Loucy (cell line): ENCODE results near the gene CROCC2.

Source experiments
- H2AFZ ChIP-seq: fragments of 200-600 bp; sonication (generic); 2 replicates; pipeline ENCODE4 v1.6.0; 2016; ENCODE audit warnings: antibody characterized with exemption, mild to moderate bottlenecking, low read length, moderate library complexity
- H3F3A ChIP-seq: fragments of 200-600 bp; 2 replicates; pipeline ENCODE4 v1.6.0; 2016; ENCODE audit warnings: antibody characterized with exemption, low read depth, mild to moderate bottlenecking
- H3K27me3 ChIP-seq: fragments of 200-600 bp; sonication (generic); 2 replicates; pipeline ENCODE4 v1.6.1; 2014; ENCODE audit warnings: low read length, mild to moderate bottlenecking; ENCODE audit not compliant: insufficient read depth, poor library complexity, severe bottlenecking
- H3K36me3 ChIP-seq: fragments of 200-600 bp; sonication (generic); 2 replicates; pipeline ENCODE4 v1.6.1; 2016; ENCODE audit warnings: low read length; ENCODE audit not compliant: insufficient read depth
- H3K4me1 ChIP-seq: fragments of 200-600 bp; sonication (generic); 2 replicates; pipeline ENCODE4 v1.5.1; 2014; ENCODE audit warnings: low read length, mild to moderate bottlenecking; ENCODE audit not compliant: insufficient read depth, poor library complexity, severe bottlenecking
- H3K4me2 ChIP-seq: fragments of 200-600 bp; sonication (generic); 2 replicates; pipeline ENCODE4 v1.6.0; 2014; ENCODE audit warnings: antibody characterized with exemption, low read length, low read depth, mild to moderate bottlenecking; ENCODE audit not compliant: poor library complexity, severe bottlenecking
- H3K4me3 ChIP-seq: fragments of 200-600 bp; sonication (generic); 2 replicates; pipeline ENCODE4 v1.5.1; 2014; ENCODE audit warnings: low read length, mild to moderate bottlenecking, mixed read lengths; ENCODE audit not compliant: poor library complexity, severe bottlenecking
- H3K79me2 ChIP-seq: fragments of 200-600 bp; sonication (generic); 2 replicates; pipeline ENCODE4 v1.6.1; 2014; ENCODE audit warnings: low read length; ENCODE audit not compliant: insufficient read depth
- H3K9ac ChIP-seq: fragments of 200-600 bp; sonication (generic); 2 replicates; pipeline ENCODE4 v1.6.0; 2014; ENCODE audit warnings: mild to moderate bottlenecking, low read depth, low read length, moderate library complexity; ENCODE audit not compliant: poor library complexity, severe bottlenecking
- H3K9me2 ChIP-seq: fragments of 200-600 bp; sonication (generic); replicated peaks from 2 replicates; pipeline ENCODE4 v1.6.1; 2016; ENCODE audit warnings: low read depth, low read length, mixed read lengths
- H3K9me3 ChIP-seq: fragments of 200-600 bp; sonication (generic); 2 replicates; pipeline ENCODE4 v1.6.1; 2014; ENCODE audit warnings: mild to moderate bottlenecking, antibody characterized with exemption, low read length, low read depth; ENCODE audit not compliant: insufficient read depth
- H4K20me1 ChIP-seq: fragments of 200-600 bp; sonication (generic); 2 replicates; pipeline ENCODE4 v1.6.0; 2014; ENCODE audit warnings: antibody characterized with exemption, low read length, mild to moderate bottlenecking; ENCODE audit not compliant: insufficient read depth, poor library complexity, severe bottlenecking
- EZH2phosphoT487 ChIP-seq: fragments of 200-600 bp; IDR thresholded peaks from 2 replicates; pipeline ENCODE4 v1.6.1; 2018; ENCODE audit warnings: antibody characterized with exemption, mild to moderate bottlenecking, moderate library complexity, borderline replicate concordance
- TF ChIP-seq, protein P1 (sequence below): fragments of 200-600 bp; sonication (generic); conservative IDR thresholded peaks from 2 replicates; pipeline ENCODE4 v1.5.1; 2014; ENCODE audit warnings: mild to moderate bottlenecking, antibody characterized with exemption, low read length

CROCC2 gene

DNA sequence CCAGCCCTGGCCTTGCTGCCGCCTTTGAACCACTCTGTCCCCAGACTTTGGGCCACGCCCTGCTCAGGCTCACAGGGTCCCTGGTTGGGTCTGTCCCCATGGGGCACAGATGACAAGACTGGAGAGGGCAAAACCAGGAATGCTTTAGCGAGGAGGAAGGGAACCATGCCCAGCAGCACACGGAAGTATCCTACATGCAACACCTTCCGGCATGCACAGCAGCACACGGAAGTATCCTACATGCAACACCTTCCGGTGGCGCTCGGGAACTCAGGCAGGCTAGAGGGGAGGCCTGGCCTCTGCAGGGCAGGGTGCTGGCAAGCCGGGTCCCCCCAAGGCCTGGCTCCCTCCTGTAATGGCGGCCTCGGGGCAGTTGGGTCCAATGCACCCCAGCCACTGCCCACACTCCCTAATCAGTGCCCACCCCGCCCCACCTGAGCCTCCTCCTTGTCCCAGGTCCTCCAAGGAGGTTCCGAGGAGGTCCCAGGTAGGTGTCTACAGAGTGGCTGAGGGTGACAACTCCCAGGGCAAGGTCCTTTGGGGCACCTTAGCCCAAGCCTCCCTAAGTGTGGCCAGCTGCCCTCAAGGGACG lies 58.7 kb downstream of the CROCC2 start:
- peaks cover 2% of the 10 kb centered on the region; the same call in 1 of the 2 replicates for H3K9me3 ChIP-seq
- no peaks in the 10 kb centered on the region for H3K4me1 ChIP-seq
- H3K9ac ChIP-seq: no peak overlapping the region
- no peaks in the 10 kb centered on the region for H3K27me3 ChIP-seq
- no peak overlapping the region for H3K4me2 ChIP-seq
- H3K79me2 ChIP-seq: no peaks in the 10 kb centered on the region
- H3F3A ChIP-seq: no peaks in the 10 kb centered on the region
- no peak overlapping the region for H2AFZ ChIP-seq
- H4K20me1 ChIP-seq: no peaks in the 10 kb centered on the region
- no peak for TF ChIP-seq EZH2phosphoT487
- TF ChIP-seq, protein P1, sequence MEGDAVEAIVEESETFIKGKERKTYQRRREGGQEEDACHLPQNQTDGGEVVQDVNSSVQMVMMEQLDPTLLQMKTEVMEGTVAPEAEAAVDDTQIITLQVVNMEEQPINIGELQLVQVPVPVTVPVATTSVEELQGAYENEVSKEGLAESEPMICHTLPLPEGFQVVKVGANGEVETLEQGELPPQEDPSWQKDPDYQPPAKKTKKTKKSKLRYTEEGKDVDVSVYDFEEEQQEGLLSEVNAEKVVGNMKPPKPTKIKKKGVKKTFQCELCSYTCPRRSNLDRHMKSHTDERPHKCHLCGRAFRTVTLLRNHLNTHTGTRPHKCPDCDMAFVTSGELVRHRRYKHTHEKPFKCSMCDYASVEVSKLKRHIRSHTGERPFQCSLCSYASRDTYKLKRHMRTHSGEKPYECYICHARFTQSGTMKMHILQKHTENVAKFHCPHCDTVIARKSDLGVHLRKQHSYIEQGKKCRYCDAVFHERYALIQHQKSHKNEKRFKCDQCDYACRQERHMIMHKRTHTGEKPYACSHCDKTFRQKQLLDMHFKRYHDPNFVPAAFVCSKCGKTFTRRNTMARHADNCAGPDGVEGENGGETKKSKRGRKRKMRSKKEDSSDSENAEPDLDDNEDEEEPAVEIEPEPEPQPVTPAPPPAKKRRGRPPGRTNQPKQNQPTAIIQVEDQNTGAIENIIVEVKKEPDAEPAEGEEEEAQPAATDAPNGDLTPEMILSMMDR: no peak
- H3K36me3 ChIP-seq: no peaks in the 10 kb centered on the region
- no peak overlapping the region for H3K4me3 ChIP-seq
- no peaks in the 10 kb centered on the region for H3K9me2 ChIP-seq

DNA sequence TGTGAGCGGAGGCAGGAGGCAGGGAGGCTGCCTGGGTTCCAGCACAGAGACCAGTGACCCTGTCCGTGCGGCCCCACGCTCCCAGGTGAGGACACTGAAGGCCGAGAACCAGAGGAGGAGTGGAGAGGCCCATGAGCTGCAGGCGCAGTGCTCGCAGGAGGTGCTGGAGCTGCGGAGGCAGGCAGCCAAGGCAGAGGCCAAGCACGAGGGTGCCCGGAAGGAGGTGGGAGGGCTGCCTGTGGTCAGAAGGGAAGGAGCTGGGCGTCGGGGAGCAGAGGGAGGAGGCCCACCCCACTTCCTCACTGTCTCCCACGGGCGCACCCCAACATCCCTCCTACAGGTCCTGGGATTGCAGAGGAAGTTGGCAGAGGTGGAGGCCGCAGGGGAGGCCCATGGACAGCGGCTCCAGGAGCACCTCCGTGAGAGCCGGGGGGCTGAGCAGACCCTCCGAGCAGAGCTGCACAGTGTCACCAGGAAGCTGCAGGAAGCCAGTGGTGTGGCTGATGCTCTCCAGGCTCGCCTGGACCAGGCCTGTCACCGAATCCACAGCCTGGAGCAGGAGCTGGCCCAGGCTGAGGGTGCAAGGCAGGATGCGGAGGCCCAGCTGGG lies 59.3 kb downstream of the CROCC2 start:
- H3K9ac ChIP-seq: no peak overlapping the region
- H3K9me2 ChIP-seq: no peaks in the 10 kb centered on the region
- peaks cover 6% of the 10 kb centered on the region; the same call in 1 of the 2 replicates for H3K9me3 ChIP-seq
- no peak overlapping the region for H3K4me2 ChIP-seq
- no peaks in the 10 kb centered on the region for H3K36me3 ChIP-seq
- H3K27me3 ChIP-seq: no peaks in the 10 kb centered on the region
- no peaks in the 10 kb centered on the region for H3K79me2 ChIP-seq
- H3K4me1 ChIP-seq: no peaks in the 10 kb centered on the region
- TF ChIP-seq, protein P1: no peak
- TF ChIP-seq EZH2phosphoT487: no peak
- H3F3A ChIP-seq: no peaks in the 10 kb centered on the region
- H3K4me3 ChIP-seq: no peak overlapping the region
- no peaks in the 10 kb centered on the region for H4K20me1 ChIP-seq
- H2AFZ ChIP-seq: no peak overlapping the region

DNA sequence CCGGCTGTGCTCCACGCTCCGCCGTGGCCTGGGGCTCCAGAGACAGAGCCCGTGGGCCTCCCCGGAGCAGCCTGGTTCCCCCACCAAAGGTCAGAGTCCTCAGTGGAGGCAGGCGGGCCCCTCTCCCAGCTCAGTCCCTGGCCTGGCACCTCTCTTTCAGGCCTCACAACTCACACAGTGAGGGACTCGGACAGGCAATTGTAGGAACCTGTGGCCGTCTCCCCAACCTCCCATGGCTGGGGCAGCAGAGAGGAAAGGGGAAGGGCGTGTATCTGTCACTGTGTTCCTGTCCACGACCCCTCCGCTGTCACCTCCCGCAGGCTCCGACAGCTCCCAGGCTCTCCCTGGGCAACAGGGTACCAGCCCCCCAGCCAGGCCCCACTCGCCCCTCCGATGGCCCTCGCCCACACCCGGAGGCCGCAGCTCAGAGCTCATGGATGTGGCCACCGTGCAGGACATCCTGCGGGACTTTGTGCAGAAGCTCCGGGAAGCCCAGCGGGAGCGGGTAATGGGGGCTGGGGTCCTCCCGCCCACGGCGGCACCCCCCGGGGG lies 59.8 kb downstream of the CROCC2 start:
- no peak overlapping the region for H3K9ac ChIP-seq
- no peaks in the 10 kb centered on the region for H4K20me1 ChIP-seq
- no peak overlapping the region for H3K4me3 ChIP-seq
- H3K9me2 ChIP-seq: no peaks in the 10 kb centered on the region
- H3K36me3 ChIP-seq: no peaks in the 10 kb centered on the region
- peaks cover 6% of the 10 kb centered on the region; the same call in 1 of the 2 replicates for H3K9me3 ChIP-seq
- no peak overlapping the region for H2AFZ ChIP-seq
- TF ChIP-seq, protein P1: no peak
- TF ChIP-seq EZH2phosphoT487: no peak
- H3K4me1 ChIP-seq: no peaks in the 10 kb centered on the region
- no peaks in the 10 kb centered on the region for H3K79me2 ChIP-seq
- H3K27me3 ChIP-seq: no peaks in the 10 kb centered on the region
- H3K4me2 ChIP-seq: no peak overlapping the region
- no peaks in the 10 kb centered on the region for H3F3A ChIP-seq
